Measurements from ENCODE around the gene CCDC142. TPM values are rescaled to one million over a fixed set of nuclear protein-coding genes. Genes with fewer than 3 reads are reported as not detected.

CCDC142 gene
- total and polyA plus RNA-seq, 2 of the 8 experiments (the other 6 are each of a cell fraction or from before 2014, with no cell fraction given), result 6.0 to 10.7 TPM

- Histone ChIP-seq H3K9ac (replicated peaks in 1 of 4; ENCODE audit: extremely low read depth in 1 of 4, low read depth in 3 of 4, low read length in 3 of 4) (peak overlapping the region; percentile 47 to 89 (median 63); a peak in 6 of 7 replicates), H3K4me2 (ENCODE audit: insufficient read depth in 1 of 2, low read depth in 2 of 2, low read length in 2 of 2) (peak overlapping the region; percentile 84 to 88), H4K91ac (replicated peaks; ENCODE audit: insufficient read length, low read length) (no peak overlapping the region), H3K18ac (ENCODE audit: extremely low read depth, low read length) (peak overlapping the region; percentile 21; the same call in 1 of the 2 replicates), H3K4me1 (replicated peaks in 1 of 4; ENCODE audit: control insufficient read depth in 3 of 4, insufficient read depth in 4 of 4, low read length in 3 of 4) (peaks cover 4 to 13% (median 6%) of the 10 kb centered on the region in 4 experiments; a peak in 6 of 7 replicates), H4K20me1 (replicated peaks in 1 of 2; ENCODE audit: control insufficient read depth in 1 of 2, insufficient read depth in 2 of 2, low read length in 2 of 2) (peaks cover 6 to 9% of the 10 kb centered on the region in 2 experiments), H3K56ac (replicated peaks; ENCODE audit: insufficient read length, low read depth, low read length) (no peak overlapping the region), H3K4me3 (ENCODE audit: extremely low read depth in 1 of 4, insufficient read depth in 2 of 4, low read depth in 3 of 4, low read length in 4 of 4) (peak overlapping the region; percentile 64 to 99 (median 87)), H4K5ac (ENCODE audit: insufficient read length, low read depth, low read length) (no peak overlapping the region), H2BK12ac (ENCODE audit: low read depth, low read length) (no peak overlapping the region), H2BK120ac (replicated peaks; ENCODE audit: low read depth, low read length) (no peak overlapping the region), H3K79me1 (ENCODE audit: low read depth, low read length) (peaks cover 10% of the 10 kb centered on the region), H2BK5ac (ENCODE audit: low read depth, low read length) (no peak overlapping the region), H3K4ac (replicated peaks; ENCODE audit: insufficient read length, low read depth, low read length) (no peak overlapping the region), H3K27ac (ENCODE audit: low read depth, low read length) (no peak overlapping the region), H2AK5ac (ENCODE audit: low read depth, low read length) (no peak overlapping the region), H2BK20ac (ENCODE audit: low read length) (no peak overlapping the region), H3K23me2 (ENCODE audit: low read depth, low read length) (peaks cover 9% of the 10 kb centered on the region; the same call in 1 of the 2 replicates), H3K23ac (ENCODE audit: insufficient read length) (no peak overlapping the region), H3K9me3 (ENCODE audit: insufficient read depth in 2 of 2, low read depth in 1 of 2, low read length in 1 of 2) (no peaks in the 10 kb centered on the region), H3K36me3 (ENCODE audit: control insufficient read depth in 2 of 4, insufficient read depth in 4 of 4, low read length in 3 of 4) (peaks cover 6 to 31% (median 25%) of the 10 kb centered on the region in 4 experiments; a peak in 7 of 8 replicates), H2AFZ (ENCODE audit: low read length) (peak overlapping the region; percentile 10; the same call in 1 of the 2 replicates), H3K27me3 (replicated peaks in 1 of 4; ENCODE audit: control insufficient read depth in 3 of 4, extremely low read depth in 1 of 4, insufficient read depth in 3 of 4, low read length in 3 of 4) (no peaks in the 10 kb centered on the region; a peak in 1 of 7 replicates), H3K79me2 (ENCODE audit: control insufficient read depth in 1 of 2, insufficient read depth in 2 of 2, low read length in 2 of 2) (peaks cover 0 to 18% of the 10 kb centered on the region in 2 experiments; a peak in 2 of 4 replicates), H4K8ac (ENCODE audit: extremely low read depth, insufficient read depth, low read length) (peak overlapping the region; percentile 26; the same call in 1 of the 2 replicates), H3K14ac (ENCODE audit: insufficient read length) (no peak overlapping the region), H2BK15ac (ENCODE audit: low read length) (no peak overlapping the region)
- CTCF ChIA-PET (ENCODE audit: partially characterized antibody), result interaction anchor here (0.6 to 7.0 kb wide), 12 partner anchors 8 to 77 kb away, joined by 3 to 53 read pairs (median 3); partner anchors contain the start of genes CCDC142 and TTC31
- 23% methylated on average over 47 of the region's 54 CpGs; no CpG with 5 or more reads in 1 of the 2 experiments for WGBS, 2 experiments (ENCODE audit: extremely low coverage in 1 of 2, insufficient coverage in 1 of 2, insufficient read length in 1 of 2, insufficient replicate concordance in 2 of 2, low coverage in 1 of 2, low lambda C conversion rate in 2 of 2, missing lambda C conversion rate in 1 of 2)
- no peak for DNase-seq (ENCODE audit: low read depth in 1 of 2, low spot score in 2 of 2)
- POLR2A ChIA-PET (ENCODE audit: partially characterized antibody), result interaction anchor here (0.8 to 5.9 kb wide), 21 partner anchors 8 to 90 kb away, joined by 3 to 73 read pairs (median 9); partner anchors contain the start of genes CCDC142, LBX2, LOXL3 and MRPL53
- no peak for FAIRE-seq
- no peak for TF ChIP-seq RXRA (IDR thresholded peaks at IDR 0.05; ENCODE audit: insufficient read depth, low read depth, low read length)
- TF ChIP-seq E2F6 (IDR thresholded peaks at IDR 0.05), result peak; percentile 92
- no peak for TF ChIP-seq NRF1 (IDR thresholded peaks at IDR 0.05; ENCODE audit: low read depth, low read length)
- TF ChIP-seq PHF8 (conservative IDR thresholded peaks at IDR 0.05; ENCODE audit: low read depth, low read length), result peak; percentile 38; the same call in 1 of the 2 replicates
- TF ChIP-seq EZH2 (IDR thresholded peaks at IDR 0.05; ENCODE audit: low read depth, low read length, severe bottlenecking), result peak; percentile 12
- TF ChIP-seq, protein P1, sequence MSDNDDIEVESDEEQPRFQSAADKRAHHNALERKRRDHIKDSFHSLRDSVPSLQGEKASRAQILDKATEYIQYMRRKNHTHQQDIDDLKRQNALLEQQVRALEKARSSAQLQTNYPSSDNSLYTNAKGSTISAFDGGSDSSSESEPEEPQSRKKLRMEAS (IDR thresholded peaks at IDR 0.05), result peak; percentile 68
Observed at GRCh38 chr2:74530239-74531187, 47.7 kb upstream of the CCDC142 start.

All from H1 (cell line).